HG03060 (cell line): ENCODE data around the gene KRT31.
"Not testable (repeated sequence)": the region's sequence is repeated elsewhere in the genome, so short reads cannot be mapped to it uniquely, and the experiment has no call there.

Experiments
- ATAC-seq: cut with Tn5 transposase; IDR thresholded peaks from one replicate; pipeline ENCODE4 v1.9.1; 2021; ENCODE audit warnings: low read depth, moderate number of reproducible peaks; ENCODE audit not compliant: unreplicated experiment

Gene KRT31

DNA sequence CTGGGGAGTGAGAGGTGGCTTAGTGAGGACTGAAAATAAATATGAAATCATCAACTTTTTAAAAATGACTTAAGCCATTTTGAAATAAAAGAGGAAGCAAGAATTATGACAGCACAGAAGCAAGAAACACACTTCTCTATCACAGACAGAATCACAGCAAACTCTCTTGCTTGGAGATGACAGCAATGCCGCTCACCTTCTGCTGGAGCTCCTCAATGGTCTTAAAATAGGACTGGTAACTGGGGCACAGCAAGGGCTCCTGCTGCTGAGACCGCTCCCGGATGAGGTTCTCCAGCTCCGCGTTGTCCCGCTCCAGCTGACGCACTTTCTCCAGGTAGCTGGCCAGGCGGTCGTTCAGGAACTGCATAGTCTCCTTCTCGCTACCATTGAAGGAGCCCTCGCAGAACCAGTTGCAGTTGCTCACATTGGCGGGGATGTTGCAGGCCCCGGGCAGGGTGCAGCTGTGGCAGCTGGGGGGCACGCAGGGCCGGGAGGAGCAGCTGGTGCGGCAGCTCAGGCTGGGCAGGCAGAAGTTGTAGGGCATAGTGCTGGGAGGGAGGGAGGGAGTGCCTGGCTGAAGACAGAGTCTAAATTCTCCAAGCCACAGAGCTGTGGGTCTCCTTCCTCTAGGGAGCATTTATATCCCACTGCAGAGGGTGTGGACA is at the start of gene KRT31:
KRT31 (minus strand) TSS at position 613 of the 665 bp plus-strand sequence; CDS start at position 544, 69 bp downstream.
- no peak for ATAC-seq

DNA sequence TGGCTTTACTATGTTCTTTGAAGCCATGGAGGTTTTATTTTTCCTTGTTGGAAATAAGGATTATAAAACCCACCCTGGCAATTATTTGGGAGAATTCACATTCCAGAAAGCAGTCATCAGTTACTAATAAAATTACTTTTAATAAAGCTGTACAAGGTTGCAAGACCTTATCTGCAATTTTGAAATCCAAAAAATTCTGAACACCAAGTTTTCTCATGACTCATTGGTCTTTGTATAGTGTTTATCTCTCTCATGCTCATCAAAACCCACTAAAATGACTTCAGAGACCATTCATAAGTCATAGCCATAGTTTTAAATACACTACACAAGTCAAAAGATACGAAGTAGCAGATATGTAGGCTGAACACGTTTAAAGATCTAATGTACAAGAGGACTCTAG is 49.4 kb upstream of the KRT31 start:
- ATAC-seq, result no peak

DNA sequence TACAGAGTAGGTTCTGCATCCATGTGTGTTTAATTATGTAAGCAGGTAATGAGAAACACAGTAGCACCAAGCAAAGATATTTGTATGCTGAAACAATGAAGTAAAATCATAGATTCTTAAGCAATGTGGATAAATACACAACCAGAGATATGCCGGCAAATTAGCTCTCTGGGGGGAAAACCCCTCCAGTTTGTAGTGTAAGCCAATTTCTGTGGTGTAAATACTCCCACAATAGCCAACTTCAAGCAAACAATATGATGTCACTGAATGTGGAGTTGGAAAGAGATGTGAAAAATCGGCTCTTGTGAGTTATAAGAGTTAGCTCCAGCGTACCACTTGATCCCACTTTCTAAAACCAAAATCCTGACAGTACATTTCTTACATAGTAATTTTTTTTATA is 47.2 kb upstream of the KRT31 start:
- no peak for ATAC-seq

DNA sequence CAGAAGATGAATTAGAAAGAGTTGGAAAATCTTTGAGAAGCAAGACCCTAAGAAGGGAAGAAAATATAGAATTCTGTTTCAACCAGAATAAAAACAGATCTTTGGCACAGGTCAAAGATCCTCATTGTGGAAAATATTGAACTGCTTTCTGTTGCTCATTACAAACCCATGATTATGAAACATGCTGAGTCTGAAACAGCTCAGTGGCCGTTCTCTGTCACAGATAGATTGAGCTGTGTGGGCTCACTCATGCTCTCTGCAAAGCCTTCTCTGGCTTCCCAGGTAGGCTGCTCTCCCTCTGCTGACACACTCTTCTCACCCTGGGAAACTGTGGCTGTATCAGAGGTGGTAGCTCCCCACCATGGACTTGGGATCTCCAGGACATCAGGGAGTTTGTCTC is 46.8 kb upstream of the KRT31 start:
- ATAC-seq, result no peak

DNA sequence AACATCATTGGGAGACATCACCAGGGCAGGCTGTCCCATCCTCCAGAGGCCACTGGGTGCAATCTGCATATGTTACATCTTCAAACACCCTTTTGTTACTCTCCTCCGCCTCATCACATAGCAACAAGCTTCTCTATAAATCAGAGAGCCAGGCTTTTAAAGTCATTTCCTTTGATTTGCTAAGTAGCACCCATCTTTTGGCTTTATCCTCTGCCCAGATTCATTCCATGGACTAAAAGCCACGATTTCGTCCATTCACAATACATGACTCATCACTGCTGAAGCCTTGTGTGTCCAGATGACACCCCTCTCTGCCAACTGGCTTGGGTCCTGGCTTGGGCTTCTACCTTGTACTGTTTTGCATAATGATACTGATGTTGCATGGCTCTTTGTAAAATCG is 45.3 kb upstream of the KRT31 start:
- no peak for ATAC-seq

DNA sequence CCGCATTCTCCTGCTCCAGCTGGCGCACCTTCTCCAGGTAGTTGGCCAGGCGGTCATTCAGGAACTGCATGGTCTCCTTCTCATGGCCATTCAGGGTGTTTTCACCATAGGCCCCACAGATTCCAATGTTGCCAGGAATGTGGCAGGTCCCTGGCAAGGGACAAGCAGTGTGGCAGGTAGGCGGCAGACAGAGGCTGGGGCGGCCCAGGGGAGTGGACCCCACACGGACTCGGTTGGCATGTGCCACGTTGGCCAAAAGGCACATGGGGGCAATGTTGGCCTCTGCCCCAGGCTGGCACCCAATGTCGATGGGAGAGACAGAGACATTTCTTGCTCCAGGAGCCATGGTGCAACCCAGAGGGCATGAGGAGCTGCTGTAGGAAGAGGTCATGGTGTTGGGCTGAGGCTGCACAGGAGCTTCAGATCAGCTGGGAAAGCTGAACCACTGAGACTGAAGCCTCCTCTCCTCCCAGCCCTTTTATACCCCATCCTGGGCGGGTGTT is 43.2 kb upstream of the KRT31 start, which contains the start of gene KRT38:
KRT38 (minus strand) TSS at position 453 of the 503 bp plus-strand sequence; CDS start at position 391, 62 bp downstream.
- no peak for ATAC-seq

DNA sequence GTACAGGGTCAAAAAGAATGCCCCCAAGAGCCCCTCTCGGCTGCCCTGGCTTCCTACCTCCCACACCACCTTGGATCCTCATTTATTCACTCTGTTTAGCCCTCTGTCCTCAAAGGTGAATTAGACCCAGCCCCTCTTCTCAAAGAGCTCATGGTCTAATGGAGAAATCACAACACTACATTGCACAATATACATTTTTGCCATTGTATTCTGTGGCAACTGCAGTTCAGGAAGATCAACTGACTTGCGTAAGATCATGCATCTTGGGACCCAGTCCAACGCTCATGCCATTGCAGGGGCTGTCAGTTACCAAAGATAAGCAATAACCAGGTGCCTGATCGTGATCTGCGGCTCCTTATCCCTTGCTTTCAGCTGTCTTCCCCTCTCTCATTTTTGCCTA is 42.0 kb upstream of the KRT31 start:
- ATAC-seq, result no peak

DNA sequence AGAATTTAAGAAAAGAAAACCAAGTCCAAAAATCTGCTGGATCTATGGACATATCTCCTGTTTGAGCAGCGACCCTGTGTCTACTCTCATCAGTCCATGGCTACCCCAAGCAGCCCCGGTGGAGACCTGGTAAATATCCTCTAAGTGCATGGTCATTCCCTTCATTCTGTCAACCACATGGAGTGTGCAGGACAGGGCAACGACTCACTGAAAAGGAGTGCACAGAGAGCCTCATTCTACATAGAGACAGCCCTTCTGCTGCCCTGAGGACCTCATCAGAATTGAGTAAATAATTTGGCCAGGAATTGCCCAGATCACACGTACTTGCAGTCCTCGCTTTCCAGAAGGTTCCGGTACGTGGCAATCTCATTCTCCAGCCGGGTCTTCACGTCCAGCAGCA is 40.4 kb upstream of the KRT31 start:
- no peak for ATAC-seq

DNA sequence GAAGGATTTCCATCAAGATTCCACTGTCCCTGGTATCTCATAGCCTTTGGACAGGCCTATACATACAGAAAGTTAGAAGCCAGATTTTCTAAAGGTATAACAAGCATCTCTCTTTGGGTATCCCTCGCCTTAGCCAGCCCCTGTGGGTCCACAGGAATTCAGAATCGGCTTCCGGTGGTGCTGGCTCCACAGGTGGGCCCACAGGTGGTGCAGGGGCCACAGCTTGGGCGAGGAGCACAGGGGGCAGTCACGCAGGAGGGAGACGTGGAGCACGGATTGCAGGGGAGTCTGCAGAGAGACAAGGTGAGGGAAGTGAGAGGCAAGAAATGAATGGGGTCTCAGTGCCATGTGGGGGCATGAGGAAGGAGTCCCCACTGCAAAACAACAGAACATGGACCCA is 39.8 kb upstream of the KRT31 start:
- no peak for ATAC-seq

DNA sequence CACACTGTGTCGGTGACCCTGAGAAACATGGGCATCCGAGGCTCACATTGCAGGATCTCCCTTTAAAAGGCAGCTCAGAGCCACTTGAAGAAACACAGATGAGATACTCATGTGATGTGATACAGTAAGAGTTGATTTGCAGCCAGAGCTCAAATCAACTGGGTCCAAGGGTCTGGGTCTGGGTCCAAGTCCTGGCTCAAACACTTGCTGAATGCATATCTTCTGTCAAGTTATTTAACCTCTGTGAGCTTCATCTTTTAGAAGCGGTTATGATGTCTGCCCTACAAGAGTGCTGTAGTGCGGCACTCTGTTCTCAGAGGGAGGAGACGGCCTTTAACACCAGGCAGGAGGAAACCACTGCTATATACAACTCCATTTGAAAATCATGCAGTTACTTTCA is 37.0 kb upstream of the KRT31 start:
- no peak for ATAC-seq

DNA sequence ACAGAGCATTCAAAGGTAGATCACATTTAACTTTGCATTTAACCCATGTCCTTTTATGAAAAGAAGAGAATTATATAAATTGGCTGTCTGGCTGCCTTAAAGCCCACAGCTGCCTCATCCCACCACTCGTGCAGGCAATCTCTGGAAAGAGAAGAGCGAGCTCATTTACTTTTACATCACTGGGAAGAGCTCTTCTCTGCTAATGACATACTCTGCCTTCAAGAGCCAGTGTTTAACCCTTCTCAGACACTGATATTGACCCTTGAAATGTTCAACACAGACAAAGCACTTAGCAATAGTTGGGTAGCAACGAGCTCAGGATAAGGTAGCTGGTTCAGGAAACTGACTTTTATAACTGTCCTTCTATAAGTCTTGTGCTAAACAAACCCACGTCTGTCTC is 36.6 kb upstream of the KRT31 start:
- no peak for ATAC-seq

DNA sequence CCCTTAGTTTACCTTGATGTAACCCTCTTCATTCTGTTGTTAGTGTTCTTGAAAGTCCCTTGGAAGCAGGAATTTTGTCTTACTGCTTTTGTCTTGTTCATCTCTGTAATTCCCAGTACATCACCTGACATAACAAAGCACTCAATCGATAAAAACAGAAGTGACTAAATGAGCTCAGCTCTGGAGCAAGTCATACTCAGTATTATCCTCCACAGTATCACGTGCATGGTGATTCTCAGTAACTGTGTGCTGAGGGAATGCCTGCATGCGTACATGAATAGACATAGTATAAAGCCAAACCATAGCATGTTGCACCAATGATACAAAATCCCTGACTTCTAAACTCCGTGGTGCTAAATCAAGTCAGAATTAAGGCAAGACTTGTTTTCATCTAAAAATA is 36.2 kb upstream of the KRT31 start:
- no peak for ATAC-seq

DNA sequence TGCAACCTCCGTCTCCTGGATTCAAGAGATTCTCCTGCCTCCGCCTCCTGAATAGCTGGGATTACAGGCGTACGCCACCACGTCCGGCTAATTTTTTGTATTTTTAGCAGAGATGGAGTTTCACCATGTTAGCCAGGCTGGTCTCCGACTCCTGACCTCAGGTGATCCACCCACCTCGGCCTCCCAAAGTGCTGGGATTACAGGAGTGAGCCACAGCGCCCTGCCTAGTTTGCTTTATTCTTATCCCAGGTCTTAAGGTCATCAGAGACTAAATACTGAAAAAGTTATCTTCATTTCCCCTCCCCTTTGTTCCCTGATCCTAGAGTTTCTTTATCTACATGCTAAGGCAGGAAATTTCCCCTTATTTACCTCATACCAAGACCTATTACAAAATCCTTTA is 33.0 kb upstream of the KRT31 start:
- not testable (repeated sequence) for ATAC-seq

DNA sequence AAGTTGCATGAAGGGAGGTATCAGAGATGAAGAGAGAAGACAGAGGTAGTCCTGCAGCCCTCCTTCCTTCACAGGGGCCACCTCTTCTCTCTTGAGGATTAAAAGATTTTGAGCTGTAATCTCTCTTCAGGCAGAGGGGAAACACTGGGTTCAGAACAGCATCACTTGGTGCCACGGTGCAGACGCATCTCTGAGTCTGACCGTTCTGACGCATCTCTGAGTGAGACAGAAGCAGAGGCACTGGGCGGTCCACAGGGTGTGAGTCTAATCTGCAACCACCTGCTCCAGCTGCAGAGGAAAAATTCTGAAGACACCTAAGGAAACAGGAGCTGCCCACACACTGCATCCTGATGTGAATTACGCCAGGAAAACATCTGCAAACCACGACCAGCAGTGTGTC is 32.3 kb upstream of the KRT31 start:
- no peak for ATAC-seq

DNA sequence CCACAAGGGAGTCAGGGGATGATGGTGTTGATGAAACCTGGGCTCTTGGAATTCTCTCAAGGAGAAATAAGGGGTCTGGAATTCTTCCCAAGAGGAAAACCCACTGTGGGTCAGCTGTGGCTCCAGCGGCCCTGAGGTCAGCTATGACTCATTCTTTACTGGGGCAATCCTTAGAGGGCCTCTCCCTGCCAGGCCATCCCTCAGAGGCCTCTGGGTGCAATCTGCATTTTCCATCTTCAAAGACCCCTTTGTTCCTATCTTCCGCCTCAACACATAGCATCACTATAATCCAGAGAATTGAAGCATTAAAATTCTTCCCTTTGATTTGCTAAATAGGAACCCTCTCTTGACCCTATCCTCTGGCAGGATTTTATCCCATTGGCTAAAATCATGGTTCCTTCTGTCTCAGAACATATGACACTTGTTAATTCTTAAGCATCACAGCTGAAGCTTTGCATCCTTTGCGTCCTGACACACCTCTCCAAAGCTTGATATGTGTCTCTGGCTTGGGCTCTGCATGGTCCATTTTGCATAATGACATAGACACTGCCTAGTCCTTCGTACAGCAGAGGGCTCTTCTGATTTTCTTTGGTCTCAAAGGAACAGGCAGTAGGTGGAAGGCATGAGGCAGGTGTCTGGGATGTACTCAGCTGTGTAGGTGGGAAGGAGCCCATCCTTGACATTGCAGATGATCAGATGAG is 31.3 kb upstream of the KRT31 start:
- ATAC-seq, result no peak

DNA sequence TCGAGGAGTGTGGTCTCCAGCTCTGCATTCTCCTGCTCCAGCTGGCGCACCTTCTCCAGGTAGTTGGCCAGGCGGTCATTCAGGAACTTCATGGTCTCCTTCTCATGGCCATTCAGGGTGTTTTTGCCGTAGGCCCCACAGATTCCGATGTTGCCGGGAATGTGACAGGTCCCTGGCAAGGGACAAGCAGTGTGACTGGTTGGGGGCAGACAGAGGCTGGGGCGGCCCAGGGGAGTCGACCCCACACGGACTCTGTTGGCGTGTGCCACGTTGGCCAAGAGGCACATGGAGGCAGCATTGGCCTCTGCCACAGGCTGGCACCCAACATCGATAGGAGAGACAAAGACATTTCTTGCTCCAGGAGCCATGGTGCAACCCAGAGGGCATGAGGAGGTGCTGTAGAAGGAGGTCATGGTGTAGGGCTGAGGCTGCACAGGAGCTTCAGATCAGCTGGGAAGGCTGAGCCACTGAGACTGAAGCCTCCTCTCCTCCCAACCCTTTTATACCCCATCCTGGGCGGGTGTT is 26.8 kb upstream of the KRT31 start, which contains the start of gene KRT37:
KRT37 (minus strand) TSS at position 475 of the 525 bp plus-strand sequence; CDS start at position 413, 62 bp downstream.
- ATAC-seq, result no peak

DNA sequence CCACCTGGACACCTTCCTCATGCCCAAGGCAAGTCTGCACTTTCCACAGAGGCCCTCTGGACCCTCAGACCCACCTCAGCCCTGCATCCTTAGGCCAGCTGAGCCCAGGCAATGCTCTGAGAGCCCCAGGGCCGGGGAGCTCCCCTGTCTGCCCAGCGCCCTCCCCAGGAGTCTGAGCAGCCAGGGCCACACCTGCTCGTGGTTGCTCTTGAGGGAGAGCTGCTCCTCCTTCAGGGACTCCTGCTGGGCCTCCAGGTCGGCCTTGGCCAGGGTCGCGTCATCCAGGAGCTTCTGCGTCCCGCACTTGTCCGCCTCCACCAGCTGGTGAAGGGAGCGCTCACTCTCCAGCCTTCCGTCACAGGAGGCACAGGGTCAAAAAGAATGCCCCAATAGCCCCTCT is 25.2 kb upstream of the KRT31 start:
- ATAC-seq, result not testable (repeated sequence)

DNA sequence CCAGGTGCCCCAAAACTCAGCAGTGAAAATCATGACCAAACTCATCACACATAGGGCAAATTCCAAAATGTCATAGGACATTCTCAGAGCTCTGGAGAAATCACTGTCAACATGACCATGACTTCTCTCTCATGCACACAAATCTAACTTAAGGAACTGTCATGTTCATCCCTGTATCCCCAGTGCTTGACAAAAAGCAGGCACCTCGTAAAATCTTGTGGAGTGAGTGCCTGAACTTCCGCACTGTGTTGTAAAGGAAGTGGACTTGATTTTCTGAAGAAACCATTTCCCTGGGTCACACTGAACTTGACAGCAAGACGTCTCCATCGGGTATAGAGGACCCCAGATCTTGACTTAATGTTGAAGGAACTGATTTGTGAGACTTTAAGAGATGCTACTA is 24.2 kb upstream of the KRT31 start:
- no peak for ATAC-seq

DNA sequence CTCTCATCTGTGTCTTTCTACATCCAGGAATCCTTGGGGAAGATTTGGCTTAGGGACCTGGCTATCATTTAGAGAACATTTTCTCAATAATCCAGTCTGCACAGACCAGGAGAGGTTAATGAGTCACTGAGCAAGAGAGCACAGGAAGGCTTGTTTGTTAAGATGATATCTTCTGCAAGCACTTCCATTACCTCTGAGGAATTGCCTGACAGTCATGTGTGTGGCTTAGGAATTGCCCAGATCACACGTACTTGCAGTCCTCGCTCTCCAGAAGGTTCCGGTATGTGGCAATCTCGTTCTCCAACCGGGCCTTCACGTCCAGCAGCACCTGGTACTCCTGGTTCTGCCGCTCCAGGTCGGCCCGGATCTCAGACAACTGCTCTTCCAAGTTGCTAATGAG is 23.7 kb upstream of the KRT31 start:
- ATAC-seq, result no peak

DNA sequence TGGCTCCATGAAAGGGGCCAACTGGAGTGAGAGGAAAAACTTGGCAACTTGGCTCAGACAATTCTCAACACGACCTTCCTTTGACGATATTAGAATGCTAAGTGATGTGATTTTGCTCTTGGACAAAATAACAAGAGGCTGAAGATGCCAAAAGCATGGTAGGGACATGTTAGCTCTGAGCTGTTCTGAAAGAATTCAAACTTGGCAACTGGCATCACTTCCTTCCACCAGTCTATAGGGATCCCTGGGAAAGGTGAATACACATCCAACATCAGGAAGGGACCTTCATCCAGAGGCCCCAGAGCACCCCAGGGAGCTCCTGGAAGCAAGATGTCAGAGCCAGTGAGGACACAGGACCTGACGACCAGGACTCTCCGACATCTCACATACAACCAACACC is 22.7 kb upstream of the KRT31 start:
- no peak for ATAC-seq

DNA sequence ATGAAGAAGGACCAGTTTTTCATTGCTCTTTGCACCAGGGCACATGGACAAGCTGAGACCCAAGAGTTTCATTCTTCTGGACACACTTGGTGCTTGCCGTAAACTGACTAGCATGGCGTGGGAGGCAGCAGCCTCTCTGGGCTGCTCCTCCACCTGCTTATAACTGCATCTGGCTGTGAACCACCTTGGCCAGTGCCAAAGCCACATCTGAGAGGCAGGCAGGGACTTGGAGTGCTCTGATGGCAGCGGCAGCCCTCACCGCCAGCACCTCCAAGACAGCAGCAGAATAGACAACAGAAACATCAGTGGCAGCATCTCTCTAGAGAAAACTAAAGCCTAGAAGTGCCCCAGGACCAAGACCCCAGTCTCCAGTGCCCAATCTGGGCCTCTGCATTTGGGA is 22.3 kb upstream of the KRT31 start:
- ATAC-seq, result no peak
